ENCODE results near the gene IL11RA.

IL11RA gene

DNA sequence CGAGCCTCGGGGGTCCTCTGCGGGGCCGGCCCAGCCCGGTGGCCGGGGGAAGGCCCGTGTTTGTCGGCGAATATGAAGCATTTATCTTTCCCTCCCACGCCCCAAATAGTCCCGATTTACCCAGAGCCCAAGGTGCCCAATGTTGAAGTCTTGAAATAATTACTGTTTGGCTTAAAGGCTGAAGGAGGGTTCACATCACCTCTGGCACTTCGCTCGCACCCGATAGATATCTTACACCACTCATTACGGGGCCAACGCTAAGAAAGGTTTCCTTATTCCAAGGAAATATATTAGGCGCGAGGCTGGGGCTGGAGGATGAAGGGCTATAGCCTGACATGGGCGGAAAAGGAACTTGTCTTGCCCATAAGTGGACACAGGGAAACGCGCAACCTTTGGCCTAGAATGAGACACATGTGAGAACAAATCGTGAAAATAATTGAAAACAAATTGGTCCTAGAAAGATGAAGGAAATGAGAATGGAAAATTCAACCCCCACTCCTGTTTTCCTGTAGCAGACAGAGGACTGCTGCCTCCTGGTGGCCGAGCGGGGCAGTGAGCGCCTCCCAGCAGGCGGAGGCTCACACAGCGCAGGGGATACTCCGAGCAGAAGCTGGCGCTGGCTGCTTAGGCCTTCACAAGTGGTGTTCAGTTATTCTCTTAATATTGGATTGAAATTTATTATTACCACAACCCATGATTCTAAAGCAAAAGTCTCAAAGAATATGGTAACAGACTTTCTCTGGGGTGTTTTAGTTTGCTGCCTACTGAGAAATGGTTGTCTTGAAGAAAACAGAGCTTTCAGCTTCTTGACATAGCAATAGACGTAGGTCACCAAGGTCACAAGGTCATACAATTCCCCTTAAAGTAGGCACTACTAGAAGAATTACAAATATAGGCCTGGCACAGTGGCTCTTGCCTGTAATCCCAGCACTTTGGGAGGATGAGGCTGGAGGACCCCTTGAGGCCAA lies 50.1 kb downstream of the IL11RA start:
- H3K4me1 ChIP-seq (ENCODE audit: control insufficient read depth in 1 of 2, insufficient read depth in 1 of 2, low read depth in 1 of 2, low read length in 1 of 2), result peaks cover 12 to 13% of the 10 kb centered on the region in 2 experiments
- H3K27ac ChIP-seq, result peak overlapping the region; percentile 20
- peaks cover 34% of the 10 kb centered on the region for H3K27me3 ChIP-seq
- TF ChIP-seq, protein P1, sequence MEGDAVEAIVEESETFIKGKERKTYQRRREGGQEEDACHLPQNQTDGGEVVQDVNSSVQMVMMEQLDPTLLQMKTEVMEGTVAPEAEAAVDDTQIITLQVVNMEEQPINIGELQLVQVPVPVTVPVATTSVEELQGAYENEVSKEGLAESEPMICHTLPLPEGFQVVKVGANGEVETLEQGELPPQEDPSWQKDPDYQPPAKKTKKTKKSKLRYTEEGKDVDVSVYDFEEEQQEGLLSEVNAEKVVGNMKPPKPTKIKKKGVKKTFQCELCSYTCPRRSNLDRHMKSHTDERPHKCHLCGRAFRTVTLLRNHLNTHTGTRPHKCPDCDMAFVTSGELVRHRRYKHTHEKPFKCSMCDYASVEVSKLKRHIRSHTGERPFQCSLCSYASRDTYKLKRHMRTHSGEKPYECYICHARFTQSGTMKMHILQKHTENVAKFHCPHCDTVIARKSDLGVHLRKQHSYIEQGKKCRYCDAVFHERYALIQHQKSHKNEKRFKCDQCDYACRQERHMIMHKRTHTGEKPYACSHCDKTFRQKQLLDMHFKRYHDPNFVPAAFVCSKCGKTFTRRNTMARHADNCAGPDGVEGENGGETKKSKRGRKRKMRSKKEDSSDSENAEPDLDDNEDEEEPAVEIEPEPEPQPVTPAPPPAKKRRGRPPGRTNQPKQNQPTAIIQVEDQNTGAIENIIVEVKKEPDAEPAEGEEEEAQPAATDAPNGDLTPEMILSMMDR (IDR thresholded peaks at IDR 0.05), result peak; percentile 88
- H3K4me3 ChIP-seq (ENCODE audit: low read depth in 1 of 2, low read length in 1 of 2), result peak overlapping the region; percentile 50 to 58
- no peaks in the 10 kb centered on the region for H3K36me3 ChIP-seq
- no peaks in the 10 kb centered on the region for H3K9me3 ChIP-seq

GRCh38 chr9:34707130-34707529 lies 55.1 kb downstream of the IL11RA start:
- TF ChIP-seq, protein P1 (IDR thresholded peaks at IDR 0.05), result no peak
- Histone ChIP-seq H3K4me3 (ENCODE audit: low read depth in 1 of 2, low read length in 1 of 2) (no peak overlapping the region), H3K27me3 (peaks cover 4% of the 10 kb centered on the region), H3K9me3 (no peaks in the 10 kb centered on the region), H3K4me1 (ENCODE audit: control insufficient read depth in 1 of 2, insufficient read depth in 1 of 2, low read depth in 1 of 2, low read length in 1 of 2) (peaks cover 0 to under 1% of the 10 kb centered on the region in 2 experiments), H3K36me3 (no peaks in the 10 kb centered on the region), H3K27ac (no peak overlapping the region)

GRCh38 chr9:34709196-34709978 lies 57.4 kb downstream of the IL11RA start:
- H3K4me3 ChIP-seq (ENCODE audit: low read depth in 1 of 2, low read length in 1 of 2), result no peak overlapping the region
- no peaks in the 10 kb centered on the region for H3K9me3 ChIP-seq
- no peaks in the 10 kb centered on the region for H3K4me1 ChIP-seq (ENCODE audit: control insufficient read depth in 1 of 2, insufficient read depth in 1 of 2, low read depth in 1 of 2, low read length in 1 of 2)
- H3K27ac ChIP-seq, result no peak overlapping the region
- H3K36me3 ChIP-seq, result no peaks in the 10 kb centered on the region
- TF ChIP-seq, protein P1 (IDR thresholded peaks at IDR 0.05), result no peak
- H3K27me3 ChIP-seq, result peaks cover 24% of the 10 kb centered on the region

DNA sequence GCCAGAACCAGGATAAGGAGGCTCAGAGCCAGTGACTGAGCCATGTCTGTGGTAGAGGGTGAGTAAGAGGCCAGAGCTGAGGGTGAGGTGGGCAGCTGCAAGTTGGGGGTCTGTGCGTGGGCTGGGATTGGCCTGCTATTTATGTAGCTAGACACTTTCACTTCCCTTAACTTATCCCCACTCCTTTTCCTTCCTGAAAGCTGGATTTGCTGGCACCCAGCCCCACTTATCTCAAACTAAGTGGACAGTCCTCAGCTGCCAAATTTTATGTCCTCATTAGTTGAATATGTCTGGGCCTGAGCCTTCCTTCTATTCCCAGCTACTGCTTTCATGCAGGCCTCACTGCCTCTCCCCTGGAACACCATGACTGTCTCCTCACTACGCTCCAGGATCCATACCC lies 58.0 kb downstream of the IL11RA start, which contains the start of gene CCL21:
Gene CCL21 (minus strand): TSS at position 114 of the 400 bp plus-strand sequence. CDS start 70 bp downstream, at position 44.
- Histone ChIP-seq H3K27me3 (peaks cover 30% of the 10 kb centered on the region), H3K27ac (no peak within 1 kb of the TSS), H3K4me3 (ENCODE audit: low read depth in 1 of 2, low read length in 1 of 2) (no peak within 1 kb of the TSS), H3K36me3 (no peaks in the 10 kb centered on the region), H3K4me1 (ENCODE audit: control insufficient read depth in 1 of 2, insufficient read depth in 1 of 2, low read depth in 1 of 2, low read length in 1 of 2) (no peaks in the 10 kb centered on the region), H3K9me3 (no peaks in the 10 kb centered on the region)
- TF ChIP-seq, protein P1 (IDR thresholded peaks at IDR 0.05), result no peak

All from neutrophil (primary cell).